Stimulated activated CD8-positive, alpha-beta memory T cell treated with anti-CD3 and anti-CD28 coated beads, Interleukin-7, amount 100 ng/mL, for 48 hours (primary cell): Measurements from ENCODE around the gene QSOX2.
"Not testable (repeated sequence)": the region's sequence is repeated elsewhere in the genome, so short reads cannot be mapped to it uniquely, and the experiment has no call there.

ENCODE experiments used
- DNase-seq, 2 donors: peaks; one replicate each; pipeline ENCODE4 v3.0.0-alpha.2; 2020; ENCODE audit warnings: low read depth in 1 of 2; ENCODE audit errors: extremely low read depth in 1 of 2

The QSOX2 gene

DNA sequence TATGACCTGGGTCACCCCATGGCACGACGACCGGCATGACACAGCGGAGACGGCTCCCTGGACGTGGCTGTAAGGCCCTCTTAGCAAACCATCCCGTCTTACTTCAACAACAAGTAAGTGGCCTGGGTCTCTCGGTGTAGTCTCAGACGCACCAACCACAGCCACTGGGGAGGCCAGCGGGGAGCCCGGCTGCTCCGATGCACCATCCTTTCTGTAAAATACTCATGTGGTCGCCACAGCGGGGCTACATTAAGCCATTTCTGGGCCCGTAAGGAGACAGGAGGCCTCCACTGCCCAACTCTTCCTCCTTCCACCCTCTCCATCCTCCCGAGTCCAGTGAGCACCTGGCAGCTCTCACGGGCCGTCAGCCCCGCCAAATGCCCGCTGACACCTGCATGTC lies 4.7 kb downstream of the QSOX2 start:
- DNase-seq = no peak

DNA sequence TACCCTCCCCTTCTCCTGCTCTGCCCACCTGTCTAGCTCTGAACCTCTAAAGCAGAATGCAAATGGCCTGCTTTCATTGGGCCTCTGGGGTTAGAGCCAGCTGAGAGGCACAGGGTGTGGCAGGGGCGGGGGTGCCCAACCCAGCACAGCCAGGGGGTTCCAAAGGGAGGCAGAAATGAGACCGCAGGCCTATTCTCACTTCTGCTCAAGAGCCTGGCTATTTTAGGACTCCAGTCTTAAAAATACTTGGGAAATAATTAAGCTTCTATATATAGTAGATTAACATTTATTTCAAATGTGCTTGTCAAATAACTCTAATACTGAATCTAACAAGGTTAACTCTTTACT lies 5.7 kb downstream of the QSOX2 start:
- no peak for DNase-seq

DNA sequence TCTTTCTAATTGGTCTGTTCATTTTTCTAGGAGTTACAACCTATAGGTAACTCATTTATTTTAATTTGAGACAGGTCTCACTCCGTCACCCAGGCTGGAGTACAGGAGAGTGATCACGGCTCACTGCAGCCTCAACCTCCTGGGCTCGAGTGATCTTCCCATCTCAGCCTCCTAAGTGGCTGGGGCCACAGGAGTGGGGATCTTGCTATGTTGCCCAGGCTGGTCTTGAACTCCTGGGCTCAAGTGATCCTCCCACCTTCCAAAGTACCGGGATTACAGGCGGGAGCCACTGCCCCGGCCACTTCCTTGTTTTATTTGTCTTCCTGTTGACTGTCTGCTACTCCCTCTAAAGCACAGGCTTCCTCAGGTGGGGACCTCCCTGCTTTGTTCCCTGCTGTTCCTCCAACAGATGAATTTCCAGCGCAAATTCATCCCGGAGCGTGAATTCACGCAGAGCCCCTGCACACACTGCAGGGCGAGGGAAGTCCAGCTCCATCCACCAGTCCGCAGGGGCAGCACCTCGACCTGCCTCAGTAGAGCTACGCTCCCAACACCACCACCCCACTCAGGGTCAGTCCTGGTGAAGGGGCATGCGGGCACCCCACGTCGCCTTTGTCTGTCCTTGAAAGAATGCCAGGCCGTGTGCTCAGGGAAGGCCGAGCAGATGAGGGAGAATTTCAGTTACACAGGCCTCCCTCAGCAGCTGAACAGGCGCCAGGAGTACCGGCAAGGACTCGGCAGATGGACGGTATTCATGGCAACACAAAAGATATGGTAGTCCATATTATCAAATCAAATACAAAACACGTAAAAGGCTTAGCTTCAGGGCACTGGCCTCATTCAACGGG lies 6.3 kb downstream of the QSOX2 start:
- DNase-seq = no peak

DNA sequence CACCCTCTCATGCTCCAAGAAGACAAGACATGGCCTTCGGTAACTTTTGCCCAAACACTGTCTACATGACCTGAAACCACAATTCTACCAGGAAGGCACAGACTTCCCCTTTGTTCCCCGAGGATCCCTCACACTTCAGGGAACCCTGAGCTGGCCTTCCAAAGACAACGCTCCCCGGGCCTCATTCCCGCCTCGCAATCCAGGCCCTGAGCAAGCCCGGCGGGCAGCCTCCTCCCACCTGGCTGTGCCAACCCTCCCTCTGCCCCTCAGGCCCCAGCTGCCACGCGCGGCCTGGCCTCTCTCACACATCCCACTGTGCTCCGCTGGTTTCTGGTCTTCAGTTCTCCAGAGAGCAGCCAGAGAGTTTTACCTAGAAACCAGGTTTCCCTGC lies 7.3 kb downstream of the QSOX2 start:
- DNase-seq = no peak

DNA sequence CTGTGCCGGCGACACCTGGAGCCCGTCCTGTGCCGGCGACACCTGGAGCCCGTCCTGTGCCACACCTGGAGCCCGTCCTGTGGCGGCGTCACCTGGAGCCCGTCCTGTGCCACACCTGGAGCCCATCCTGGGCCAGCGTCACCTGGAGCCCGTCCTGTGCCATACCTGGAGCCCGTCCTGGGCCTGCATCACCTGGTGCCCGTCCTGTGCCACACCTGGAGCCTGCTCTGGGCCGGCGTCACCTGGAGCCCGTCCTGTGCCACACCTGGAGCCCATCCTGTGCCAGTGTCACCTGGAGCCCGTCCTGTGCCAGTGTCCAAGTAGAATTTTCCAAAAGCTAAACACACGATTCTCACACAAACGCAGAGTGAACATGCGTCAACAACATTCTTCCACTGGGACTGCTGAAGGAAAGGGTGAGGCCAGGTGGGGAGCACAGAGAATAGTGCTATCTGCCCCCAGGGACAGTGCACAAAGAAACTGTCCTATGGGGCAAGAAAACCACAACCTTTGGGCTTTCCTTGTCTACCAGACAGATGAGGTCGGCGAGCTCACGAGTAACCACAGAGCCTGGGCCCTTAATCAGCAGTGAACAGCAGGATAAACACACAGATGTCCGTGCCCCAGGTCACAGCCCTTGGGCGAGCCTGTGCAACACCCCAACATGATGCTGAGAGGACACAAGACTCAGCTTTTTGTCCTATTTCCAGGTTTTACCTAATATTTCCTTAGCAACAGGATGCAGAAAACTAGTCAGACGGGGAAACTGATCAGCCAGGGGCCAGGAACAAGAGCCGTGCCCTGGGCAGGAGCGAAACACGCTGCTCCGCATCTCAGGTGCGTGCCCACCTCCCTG lies 7.9 kb downstream of the QSOX2 start:
- no peak for DNase-seq

DNA sequence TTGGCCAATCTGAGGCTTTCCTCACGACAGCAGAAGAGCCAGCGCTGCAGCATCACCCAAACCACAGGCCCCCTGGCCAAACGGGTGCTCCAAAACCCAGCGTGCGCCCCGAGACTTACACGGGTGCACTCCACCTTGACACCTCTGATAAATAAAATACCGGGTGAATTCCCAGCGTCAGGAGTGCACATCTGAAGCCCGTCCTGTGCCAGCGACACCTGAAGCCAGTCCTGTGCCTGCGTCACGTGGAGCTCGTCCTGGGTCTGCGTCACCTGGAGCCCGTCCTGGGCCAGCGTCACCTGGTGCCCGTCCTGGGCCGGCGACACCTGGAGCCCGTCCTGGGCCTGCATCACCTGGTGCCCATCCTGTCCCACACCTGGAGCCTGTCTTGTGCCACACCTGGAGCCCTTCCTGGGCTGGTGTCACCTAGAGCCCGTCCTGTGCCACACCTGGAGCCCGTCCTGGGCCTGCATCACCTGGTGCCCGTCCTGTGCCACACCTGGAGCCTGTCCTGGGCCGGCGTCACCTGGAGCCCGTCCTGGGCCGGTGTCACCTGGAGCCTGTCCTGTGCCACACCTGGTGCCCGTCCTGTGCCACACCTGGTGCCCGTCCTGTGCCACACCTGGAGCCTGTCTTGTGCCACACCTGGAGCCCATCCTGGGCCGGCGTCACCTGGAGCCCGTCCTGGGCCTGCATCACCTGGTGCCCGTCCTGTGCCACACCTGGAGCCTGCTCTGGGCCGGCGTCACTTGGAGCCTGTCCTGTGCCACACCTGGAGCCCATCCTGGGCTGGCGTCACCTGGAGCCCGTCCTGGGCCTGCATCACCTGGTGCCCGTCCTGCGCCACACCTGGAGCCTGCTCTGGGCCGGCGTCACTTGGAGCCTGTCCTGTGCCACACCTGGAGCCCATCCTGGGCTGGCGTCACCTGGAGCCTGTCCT lies 8.9 kb downstream of the QSOX2 start:
- not testable (repeated sequence) for DNase-seq

DNA sequence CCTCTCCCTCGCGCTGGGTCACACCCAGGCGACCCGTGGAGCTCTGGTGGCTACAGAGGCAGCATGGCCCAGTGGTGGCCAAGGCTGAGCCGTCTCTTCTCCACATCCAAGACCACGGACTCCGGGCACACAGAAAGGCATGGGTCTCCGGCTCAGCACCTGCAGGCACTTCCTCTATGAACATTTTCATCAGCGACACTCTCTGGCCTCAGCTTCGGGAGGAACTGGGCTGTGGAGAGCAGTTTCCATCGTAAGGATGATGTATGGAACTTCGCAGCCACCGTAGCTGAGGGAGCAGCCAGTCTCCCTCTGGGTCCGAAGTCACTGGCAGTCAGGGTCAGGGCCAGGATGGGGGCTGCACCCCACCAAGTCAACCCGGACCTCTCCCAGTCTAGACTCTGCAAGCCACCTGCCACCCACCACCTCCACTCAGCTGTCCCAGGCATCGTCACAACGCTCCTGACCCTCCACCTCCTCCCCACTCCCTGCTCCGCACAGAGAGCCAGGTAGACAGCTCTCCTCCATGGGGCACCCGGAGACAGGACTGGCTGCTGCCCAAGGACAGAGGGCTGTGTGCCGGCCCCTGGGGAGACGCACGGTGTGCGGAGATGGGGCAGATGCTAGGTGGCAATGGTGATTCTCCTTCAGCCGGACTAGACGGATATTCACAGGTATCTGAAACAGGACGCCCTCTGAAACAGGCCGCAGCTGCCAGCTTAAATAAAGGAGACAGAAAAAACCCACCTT lies 9.7 kb downstream of the QSOX2 start:
- no peak for DNase-seq

DNA sequence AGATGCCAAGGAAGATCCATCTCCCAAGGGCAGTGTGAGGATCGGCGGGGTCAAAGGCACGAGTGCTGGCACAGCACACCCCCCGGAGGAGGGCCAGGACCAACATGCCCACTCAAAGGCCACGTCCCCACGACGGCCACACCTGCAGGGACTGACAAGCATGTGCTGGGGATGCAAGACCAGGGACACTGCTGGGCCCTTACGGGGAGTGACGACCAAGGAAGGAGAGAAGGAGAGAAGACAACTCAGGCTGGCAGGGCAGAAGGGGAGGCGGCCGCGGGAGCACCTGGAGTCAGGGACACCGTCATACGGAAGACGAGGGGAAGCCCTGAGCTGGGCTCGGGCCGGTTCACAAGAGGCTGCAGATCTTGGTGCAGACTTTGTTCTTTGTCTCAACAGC lies 10.4 kb downstream of the QSOX2 start:
- DNase-seq = no peak

DNA sequence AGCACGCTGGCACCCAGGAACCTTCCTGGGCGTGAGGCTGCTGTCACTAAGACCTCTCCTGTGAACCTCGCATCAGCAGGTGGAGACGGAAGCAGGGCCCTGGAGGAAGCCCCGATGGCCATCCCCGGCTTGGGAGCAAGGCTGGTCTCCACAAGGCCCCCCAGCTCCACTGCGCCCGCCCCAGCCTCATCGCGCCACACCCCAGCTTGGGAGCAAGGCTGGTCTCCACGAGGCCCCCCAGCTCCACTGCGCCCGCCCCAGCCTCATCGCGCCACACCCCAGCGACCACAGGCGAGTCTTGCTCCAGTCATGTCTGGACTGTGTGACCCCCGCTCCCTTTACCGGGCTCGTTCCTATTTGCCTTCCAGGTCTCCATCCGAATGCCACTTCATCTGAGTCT lies 11.0 kb downstream of the QSOX2 start:
- DNase-seq = no peak

DNA sequence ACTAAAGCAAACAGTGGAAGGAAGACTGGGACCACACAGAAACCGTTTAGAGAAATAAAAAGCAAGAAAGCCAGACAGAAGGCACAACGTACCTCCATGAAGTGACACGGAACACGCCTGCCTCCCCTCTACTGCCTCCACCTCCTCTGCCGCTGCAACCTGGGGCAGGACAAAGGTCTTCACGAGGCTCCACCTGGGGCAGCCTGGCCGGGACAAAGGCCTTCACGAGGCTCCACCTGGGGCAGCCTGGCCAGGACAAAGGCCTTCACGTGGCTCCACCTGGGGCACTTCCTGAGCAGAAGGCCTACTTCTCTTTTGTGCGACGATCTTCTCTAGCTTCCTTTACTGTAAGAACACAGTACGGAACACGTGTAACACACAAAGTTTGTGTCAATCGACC lies 11.7 kb downstream of the QSOX2 start:
- no peak for DNase-seq

DNA sequence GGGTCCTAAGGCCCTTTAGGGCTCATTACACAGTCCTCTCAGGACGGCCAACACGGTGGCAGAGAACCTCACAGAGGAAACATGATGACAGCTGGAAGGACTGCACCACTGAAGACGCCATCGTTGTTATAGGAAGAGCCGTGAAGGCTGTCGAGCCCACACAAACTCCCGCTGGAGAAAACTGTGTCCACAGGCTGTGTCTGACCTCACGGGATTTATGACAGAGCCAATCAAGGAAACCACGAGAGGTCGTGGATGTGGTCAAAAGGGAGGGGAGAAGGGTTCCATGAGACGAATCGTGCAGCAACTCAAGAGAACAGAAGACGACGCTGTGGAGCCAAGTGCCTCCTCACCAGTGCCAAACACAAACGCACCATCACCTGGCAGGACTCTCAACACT lies 12.2 kb downstream of the QSOX2 start:
- DNase-seq = no peak

DNA sequence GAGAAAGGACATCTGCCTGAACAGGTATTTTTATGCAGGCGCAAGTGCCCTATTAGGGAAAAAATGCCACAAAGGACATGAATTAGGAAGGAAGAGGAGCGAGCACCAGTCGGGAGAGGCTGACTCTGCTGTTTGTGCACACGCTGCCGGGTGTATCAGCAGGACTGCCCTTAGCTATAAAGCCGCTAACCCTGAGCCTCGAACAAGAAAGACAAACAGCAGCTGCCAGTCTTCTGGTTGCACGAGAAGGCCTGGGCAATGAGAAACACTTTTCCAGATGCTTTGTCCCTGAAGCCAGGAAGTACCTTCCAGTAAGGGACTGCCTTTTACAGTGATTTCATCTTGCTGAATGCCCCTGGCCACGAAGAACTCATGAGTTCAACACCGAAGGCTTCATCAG lies 12.6 kb downstream of the QSOX2 start:
- no peak for DNase-seq

DNA sequence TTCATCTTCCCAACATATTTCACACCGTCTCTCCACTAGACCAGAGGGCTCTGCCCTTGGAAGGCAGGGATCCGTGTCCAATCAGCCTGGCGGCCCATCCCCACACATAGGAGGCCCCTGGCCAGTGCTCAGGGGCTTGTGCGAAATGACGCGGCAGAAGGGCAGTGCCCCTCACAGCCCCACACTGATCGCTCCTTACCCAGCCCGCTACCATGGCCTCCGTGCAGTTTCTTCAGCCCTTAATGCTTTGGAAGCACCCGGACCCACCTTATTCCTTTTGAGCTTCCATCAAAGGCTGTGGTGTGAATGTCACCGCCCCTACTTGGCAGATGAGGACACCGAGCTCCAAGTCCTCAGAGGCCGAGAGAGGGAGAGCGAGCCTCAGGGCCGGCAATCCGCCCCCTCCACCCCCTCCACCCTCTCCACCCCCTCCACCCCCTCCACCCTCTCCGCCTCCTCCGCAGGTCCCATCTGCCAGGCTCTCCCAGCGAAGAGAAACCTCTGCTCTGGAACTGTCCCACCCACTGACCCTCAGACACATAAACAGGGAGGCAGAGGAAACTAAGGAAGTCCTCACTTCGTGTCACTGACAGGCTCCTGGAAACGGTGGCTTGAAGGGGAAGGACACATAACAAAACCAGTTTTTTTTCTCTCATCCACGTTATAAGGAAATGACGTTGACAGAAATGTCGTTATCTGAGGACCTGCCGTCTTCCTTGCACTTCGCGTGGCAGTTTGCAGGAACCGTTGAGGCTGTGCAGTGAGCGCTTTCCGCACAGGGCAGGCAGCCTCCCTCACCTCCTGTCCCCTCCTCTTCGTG lies 13.9 kb downstream of the QSOX2 start:
- no peak for DNase-seq

DNA sequence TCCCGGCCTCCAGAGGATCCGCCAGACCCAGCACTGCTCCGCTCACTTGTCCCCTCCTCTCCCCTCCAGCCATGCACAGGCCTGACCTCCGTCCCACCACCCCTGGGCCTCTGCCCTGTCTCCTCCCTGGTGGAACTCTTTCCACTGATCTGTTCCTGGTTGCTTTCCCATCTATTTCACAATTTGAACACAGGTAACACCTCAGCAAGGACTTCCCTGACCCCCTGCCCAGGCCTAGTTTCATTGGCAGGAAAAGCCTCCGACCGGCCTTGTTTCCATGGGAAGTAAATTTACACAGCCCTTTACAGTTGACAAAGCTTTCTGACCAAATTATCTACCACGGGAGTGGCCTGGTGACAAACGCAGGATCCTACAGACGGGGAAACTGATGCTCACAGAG lies 14.8 kb downstream of the QSOX2 start:
- DNase-seq = no peak

DNA sequence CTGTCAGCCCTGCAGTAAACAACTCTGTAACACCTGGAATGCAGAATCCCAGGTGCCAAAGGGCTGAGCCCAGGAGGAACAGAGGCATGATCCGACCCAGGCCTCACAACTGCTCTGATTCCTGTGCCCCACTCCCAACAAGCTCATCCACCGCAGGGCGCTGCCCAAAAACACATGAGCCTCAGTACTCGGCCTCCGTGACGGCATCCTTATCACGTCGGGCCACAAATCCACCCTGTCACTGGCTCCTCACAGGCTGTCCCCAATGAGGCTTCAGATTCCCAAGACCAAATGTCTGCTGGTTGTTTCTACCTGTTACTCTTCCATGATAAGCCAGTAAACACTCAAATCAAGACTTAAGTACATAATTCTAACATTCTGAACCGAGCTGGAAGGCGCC lies 15.2 kb downstream of the QSOX2 start:
- no peak for DNase-seq

DNA sequence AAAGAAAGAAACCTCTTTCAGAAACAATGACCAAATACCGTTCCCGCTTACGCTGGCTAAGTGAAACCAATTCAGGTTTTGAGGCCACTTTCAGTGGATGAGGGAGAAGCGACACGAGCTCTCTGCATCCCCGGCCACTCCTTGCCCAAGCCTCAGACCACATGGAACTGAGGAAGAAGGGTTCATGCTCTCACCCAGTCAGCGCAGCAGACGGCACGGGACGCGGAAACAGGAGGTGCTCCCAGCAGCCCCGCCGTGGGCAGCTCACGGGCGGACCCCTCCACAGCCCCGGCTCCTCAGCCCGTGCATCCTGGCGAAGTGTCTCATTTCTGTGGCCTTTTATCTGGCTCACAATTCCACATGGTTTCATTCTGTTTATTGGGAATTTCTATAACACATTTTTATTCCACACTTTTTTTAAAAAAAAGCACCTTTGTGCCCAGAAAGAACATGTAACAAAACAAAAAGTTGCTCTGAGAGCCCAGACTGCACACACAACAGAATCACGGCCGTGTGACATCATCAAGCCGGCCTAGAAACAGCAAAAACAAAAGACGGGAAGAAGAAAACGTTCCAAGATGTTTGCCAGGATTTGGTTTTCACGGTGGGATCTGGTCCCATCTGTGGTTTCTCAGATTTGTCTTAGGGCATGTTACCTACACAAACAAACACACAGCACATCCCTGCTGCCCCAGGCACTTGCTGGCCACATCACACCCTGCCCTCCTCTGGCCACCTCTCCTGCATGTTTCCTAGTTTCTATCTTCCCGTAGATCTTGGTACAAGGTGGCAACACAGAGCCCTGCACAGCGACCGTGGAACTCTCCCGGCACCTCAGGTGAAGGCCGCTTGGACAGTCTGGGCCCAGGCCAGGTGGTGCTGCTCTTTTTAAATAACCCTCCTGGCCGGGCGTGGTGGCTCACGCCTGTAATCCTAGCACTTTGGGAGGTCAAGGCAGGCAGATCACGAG lies 16.2 kb downstream of the QSOX2 start:
- no peak for DNase-seq

DNA sequence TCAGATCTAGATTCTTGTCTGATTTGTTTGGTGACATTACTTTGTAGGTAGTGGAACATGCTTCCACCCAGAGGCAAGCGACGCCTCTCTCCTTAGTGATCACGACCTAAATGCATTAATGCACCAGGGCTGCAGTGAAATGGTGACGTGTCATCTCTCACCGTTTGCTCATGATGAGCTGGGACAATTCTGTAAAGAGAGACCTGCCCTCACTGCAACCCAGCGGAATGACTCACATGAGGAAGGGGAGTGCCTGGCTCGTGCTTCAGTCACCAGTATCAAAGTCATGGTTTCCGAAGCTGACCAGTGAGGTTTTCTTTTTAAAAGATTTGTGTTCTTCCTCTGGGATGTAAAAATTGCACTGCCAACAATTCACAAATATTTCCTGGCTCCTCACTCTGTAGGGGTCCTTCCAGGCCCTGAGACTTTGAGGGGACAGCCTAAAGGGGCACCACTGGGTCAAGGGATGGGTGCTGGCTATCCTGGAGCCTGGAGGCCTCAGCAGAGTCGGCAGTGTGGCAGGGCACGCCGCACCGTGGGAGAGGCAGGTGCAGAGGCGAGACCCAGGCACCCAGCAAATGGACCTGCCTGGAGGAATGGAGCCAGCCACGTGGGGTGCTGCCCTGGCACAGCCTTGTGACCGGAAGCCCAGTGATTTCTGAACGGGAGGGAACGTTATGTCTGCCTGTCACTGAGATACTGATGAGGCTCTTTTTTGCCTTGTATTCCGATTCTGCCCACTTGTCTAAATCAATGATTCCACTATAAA lies 17.3 kb downstream of the QSOX2 start:
- DNase-seq = no peak
